ENCODE data around the gene DSTYK. TPM values are rescaled to one million over a fixed set of nuclear protein-coding genes. Genes with fewer than 3 reads are reported as not detected.

DSTYK gene
- total RNA-seq, 2 donors from 2014 or later, result 10.5 to 13.5 TPM

GRCh38 chr1:205225901-205226765, 14.6 kb upstream of the DSTYK start:
- H3K4me1 Mint-ChIP-seq, result peaks cover 24% of the 10 kb centered on the region
- no peak overlapping the region for H3K27ac Mint-ChIP-seq
- no peaks in the 10 kb centered on the region for H3K36me3 Mint-ChIP-seq (ENCODE audit: low read depth)
- H3K4me3 Mint-ChIP-seq, result no peak overlapping the region
- no peaks in the 10 kb centered on the region for H3K9me3 ChIP-seq (ENCODE audit: control insufficient read depth, low read length, poor library complexity, severe bottlenecking)
- DNase-seq, result no peak
- no peak for ATAC-seq
- H3K27me3 Mint-ChIP-seq, result peaks cover 22% of the 10 kb centered on the region

- no peak overlapping the region for H3K27ac Mint-ChIP-seq
- peaks cover 22% of the 10 kb centered on the region for H3K27me3 Mint-ChIP-seq
- no peak overlapping the region for H3K4me3 Mint-ChIP-seq
- no peaks in the 10 kb centered on the region for H3K36me3 Mint-ChIP-seq (ENCODE audit: low read depth)
- no peaks in the 10 kb centered on the region for H3K9me3 ChIP-seq (ENCODE audit: control insufficient read depth, low read length, poor library complexity, severe bottlenecking)
- ATAC-seq, result no peak
- H3K4me1 Mint-ChIP-seq, result peaks cover 19% of the 10 kb centered on the region
- no peak for DNase-seq
These were observed 13.2 kb upstream of the DSTYK start for GRCh38 chr1:205224736-205225135.

- peaks cover 18% of the 10 kb centered on the region for H3K27me3 Mint-ChIP-seq
- no peaks in the 10 kb centered on the region for H3K4me1 Mint-ChIP-seq
- no peak overlapping the region for H3K27ac Mint-ChIP-seq
- DNase-seq (no peak), ATAC-seq (no peak)
- H3K9me3 ChIP-seq (ENCODE audit: control insufficient read depth, low read length, poor library complexity, severe bottlenecking), result no peaks in the 10 kb centered on the region
- H3K4me3 Mint-ChIP-seq, result no peak overlapping the region
- no peaks in the 10 kb centered on the region for H3K36me3 Mint-ChIP-seq (ENCODE audit: low read depth)
These were observed 8.9 kb upstream of the DSTYK start for GRCh38 chr1:205220421-205220820.

- DNase-seq, result no peak
- Mint-ChIP-seq H3K36me3 (ENCODE audit: low read depth) (no peaks in the 10 kb centered on the region), H3K27me3 (peaks cover 13% of the 10 kb centered on the region), H3K27ac (no peak overlapping the region), H3K4me3 (no peak overlapping the region), H3K4me1 (peaks cover 2% of the 10 kb centered on the region)
- no peak for ATAC-seq
- no peaks in the 10 kb centered on the region for H3K9me3 ChIP-seq (ENCODE audit: control insufficient read depth, low read length, poor library complexity, severe bottlenecking)
These were observed 5.9 kb upstream of the DSTYK start for GRCh38 chr1:205217418-205217817.

GRCh38 chr1:205216588-205216987, 5.1 kb upstream of the DSTYK start:
- Mint-ChIP-seq H3K4me1 (peaks cover 8% of the 10 kb centered on the region), H3K27me3 (peaks cover 12% of the 10 kb centered on the region), H3K4me3 (no peak overlapping the region), H3K27ac (no peak overlapping the region), H3K36me3 (ENCODE audit: low read depth) (peaks cover under 1% of the 10 kb centered on the region)
- no peak for ATAC-seq
- DNase-seq, result no peak
- no peaks in the 10 kb centered on the region for H3K9me3 ChIP-seq (ENCODE audit: control insufficient read depth, low read length, poor library complexity, severe bottlenecking)

GRCh38 chr1:205214756-205215155, 3.3 kb upstream of the DSTYK start:
- H3K27ac Mint-ChIP-seq, result no peak overlapping the region
- H3K4me3 Mint-ChIP-seq, result no peak overlapping the region
- H3K27me3 Mint-ChIP-seq, result peaks cover 9% of the 10 kb centered on the region
- H3K9me3 ChIP-seq (ENCODE audit: control insufficient read depth, low read length, poor library complexity, severe bottlenecking), result no peaks in the 10 kb centered on the region
- peaks cover 2% of the 10 kb centered on the region for H3K36me3 Mint-ChIP-seq (ENCODE audit: low read depth)
- no peak for DNase-seq
- peaks cover 17% of the 10 kb centered on the region for H3K4me1 Mint-ChIP-seq
- no peak for ATAC-seq

GRCh38 chr1:205211839-205212536, 486 bp upstream of the DSTYK start:
- ATAC-seq, result peak; percentile 31

GRCh38 chr1:205210756-205211168, 740 bp downstream of the DSTYK start:
- H3K4me3 Mint-ChIP-seq, result peak overlapping the region; percentile 97
- DNase-seq (no peak), ATAC-seq (no peak)
- H3K9me3 ChIP-seq (ENCODE audit: control insufficient read depth, low read length, poor library complexity, severe bottlenecking), result no peaks in the 10 kb centered on the region
- no peaks in the 10 kb centered on the region for H3K27me3 Mint-ChIP-seq
- peaks cover 22% of the 10 kb centered on the region for H3K4me1 Mint-ChIP-seq
- H3K36me3 Mint-ChIP-seq (ENCODE audit: low read depth), result peaks cover 2% of the 10 kb centered on the region
- H3K27ac Mint-ChIP-seq, result peak overlapping the region; percentile 96

More at GRCh38 chr1:205211839-205212536, 486 bp upstream of the DSTYK start:
- Mint-ChIP-seq H3K27ac (peak overlapping the region; percentile 96), H3K4me3 (peak overlapping the region; percentile 97), H3K36me3 (ENCODE audit: low read depth) (peaks cover 2% of the 10 kb centered on the region), H3K4me1 (peaks cover 19% of the 10 kb centered on the region), H3K27me3 (peaks cover under 1% of the 10 kb centered on the region)
- no peak for DNase-seq
- no peaks in the 10 kb centered on the region for H3K9me3 ChIP-seq (ENCODE audit: control insufficient read depth, low read length, poor library complexity, severe bottlenecking)

GRCh38 chr1:205208811-205209210, 2.7 kb downstream of the DSTYK start:
- H3K4me3 Mint-ChIP-seq, result no peak overlapping the region

GRCh38 chr1:205205055-205205454, 6.4 kb downstream of the DSTYK start:
- DNase-seq, result no peak
- H3K4me3 Mint-ChIP-seq, result no peak overlapping the region
- no peaks in the 10 kb centered on the region for H3K9me3 ChIP-seq (ENCODE audit: control insufficient read depth, low read length, poor library complexity, severe bottlenecking)
- H3K36me3 Mint-ChIP-seq (ENCODE audit: low read depth), result no peaks in the 10 kb centered on the region
- no peak for ATAC-seq
- peak overlapping the region; percentile 63 for H3K27ac Mint-ChIP-seq
- no peaks in the 10 kb centered on the region for H3K27me3 Mint-ChIP-seq
- peaks cover 35% of the 10 kb centered on the region for H3K4me1 Mint-ChIP-seq

More at GRCh38 chr1:205208811-205209210, 2.7 kb downstream of the DSTYK start:
- ATAC-seq, result no peak
- H3K36me3 Mint-ChIP-seq (ENCODE audit: low read depth), result peaks cover 2% of the 10 kb centered on the region
- no peak for DNase-seq
- no peak overlapping the region for H3K27ac Mint-ChIP-seq
- H3K27me3 Mint-ChIP-seq, result no peaks in the 10 kb centered on the region
- peaks cover 36% of the 10 kb centered on the region for H3K4me1 Mint-ChIP-seq
- no peaks in the 10 kb centered on the region for H3K9me3 ChIP-seq (ENCODE audit: control insufficient read depth, low read length, poor library complexity, severe bottlenecking)

GRCh38 chr1:205204552-205204951, 7.0 kb downstream of the DSTYK start:
- no peak for ATAC-seq
- no peaks in the 10 kb centered on the region for H3K9me3 ChIP-seq (ENCODE audit: control insufficient read depth, low read length, poor library complexity, severe bottlenecking)
- DNase-seq, result no peak
- H3K27ac Mint-ChIP-seq, result peak overlapping the region; percentile 63
- no peaks in the 10 kb centered on the region for H3K36me3 Mint-ChIP-seq (ENCODE audit: low read depth)
- H3K4me3 Mint-ChIP-seq, result no peak overlapping the region
- peaks cover 38% of the 10 kb centered on the region for H3K4me1 Mint-ChIP-seq
- H3K27me3 Mint-ChIP-seq, result no peaks in the 10 kb centered on the region

GRCh38 chr1:205199931-205200299, 11.6 kb downstream of the DSTYK start:
- no peaks in the 10 kb centered on the region for H3K9me3 ChIP-seq (ENCODE audit: control insufficient read depth, low read length, poor library complexity, severe bottlenecking)
- no peaks in the 10 kb centered on the region for H3K27me3 Mint-ChIP-seq
- peak overlapping the region; percentile 71 for H3K4me3 Mint-ChIP-seq
- peaks cover 4% of the 10 kb centered on the region for H3K36me3 Mint-ChIP-seq (ENCODE audit: low read depth)
- H3K27ac Mint-ChIP-seq, result peak overlapping the region; percentile 68
- ATAC-seq (no peak), DNase-seq (no peak)
- H3K4me1 Mint-ChIP-seq, result peaks cover 44% of the 10 kb centered on the region

GRCh38 chr1:205199090-205199930, 12.2 kb downstream of the DSTYK start:
- DNase-seq, result no peak

More at GRCh38 chr1:205199090-205199930, 12.2 kb downstream of the DSTYK start:
- peak overlapping the region; percentile 68 for H3K27ac Mint-ChIP-seq
- peak overlapping the region; percentile 71 for H3K4me3 Mint-ChIP-seq
- H3K4me1 Mint-ChIP-seq, result peaks cover 39% of the 10 kb centered on the region
- H3K27me3 Mint-ChIP-seq, result no peaks in the 10 kb centered on the region
- H3K36me3 Mint-ChIP-seq (ENCODE audit: low read depth), result peaks cover 4% of the 10 kb centered on the region
- ATAC-seq, result peak; percentile 33
- H3K9me3 ChIP-seq (ENCODE audit: control insufficient read depth, low read length, poor library complexity, severe bottlenecking), result no peaks in the 10 kb centered on the region

Data from T-helper 17 cell (primary cell).